Natural killer cell treated with Interleukin-12 subunit alpha and Interleukin-12 subunit beta and Interleukin-15 and Interleukin-18, amount 100 ng/mL, for 72 hours (primary cell): ENCODE data around the gene GPC6. TPM values are rescaled to one million over a fixed set of nuclear protein-coding genes. Genes with fewer than 3 reads are reported as not detected.

Experiments used
- ATAC-seq, 2 donors: fragments of 150-1000 bp; cut with Tn5 transposase in 1 of 2; sonication (Bioruptor Pico), chemical (Tn5 transposase) in 1 of 2; 2 replicates each; pipeline ENCODE4 v1.10.0; 2021
- DNase-seq: peaks from one replicate; pipeline ENCODE4 v3.0.0; 2022; ENCODE audit warnings: low spot score
- H3K27ac Mint-ChIP-seq, 2 donors: 1 replicate in 1 of 2; 2 replicates in 1 of 2; pipeline ENCODE4 v1.8.0; 2022; ENCODE audit warnings: mixed read lengths in 2 of 2, mild to moderate bottlenecking in 1 of 2, moderate library complexity in 1 of 2
- H3K27me3 Mint-ChIP-seq, 2 donors: 1 replicate in 1 of 2; 2 replicates in 1 of 2; pipeline ENCODE4 v1.8.0; 2022; ENCODE audit warnings: mixed read lengths in 2 of 2
- H3K36me3 Mint-ChIP-seq: one replicate; pipeline ENCODE4 v1.8.0; 2022; ENCODE audit warnings: mixed read lengths
- H3K4me1 Mint-ChIP-seq, 2 donors: 1 replicate in 1 of 2; 2 replicates in 1 of 2; pipeline ENCODE4 v1.8.0; 2022; ENCODE audit warnings: low read depth in 2 of 2, mixed read lengths in 2 of 2, mild to moderate bottlenecking in 1 of 2
- H3K4me3 Mint-ChIP-seq: one replicate; pipeline ENCODE4 v1.8.0; 2022; ENCODE audit warnings: mixed read lengths
- H3K9me3 Mint-ChIP-seq: 2 replicates; pipeline ENCODE4 v1.8.0; 2022; ENCODE audit warnings: mixed read lengths
- total RNA-seq, 2 donors: library from RNA; stranded (reverse); gene quantifications; one replicate each; pipeline ENCODE4 v1.2.3, GENCODE V29; 2022

GPC6 gene
- total RNA-seq, 2 donors from 2014 or later: not detected

- H3K36me3 Mint-ChIP-seq: no peaks in the 10 kb centered on the region
- no peaks in the 10 kb centered on the region for H3K27me3 Mint-ChIP-seq
- no peak for DNase-seq
- H3K4me3 Mint-ChIP-seq: no peak overlapping the region
- H3K9me3 Mint-ChIP-seq: no peaks in the 10 kb centered on the region
- H3K27ac Mint-ChIP-seq: no peak overlapping the region
- ATAC-seq: no peak
- no peaks in the 10 kb centered on the region for H3K4me1 Mint-ChIP-seq
These were observed 427.2 kb downstream of the GPC6 start for GRCh38 chr13:93653776-93654175.

GRCh38 chr13:93655154-93655553 is 428.5 kb downstream of the GPC6 start:
- Mint-ChIP-seq H3K4me1 (no peaks in the 10 kb centered on the region), H3K27me3 (no peaks in the 10 kb centered on the region), H3K4me3 (no peak overlapping the region), H3K9me3 (no peaks in the 10 kb centered on the region), H3K27ac (no peak overlapping the region), H3K36me3 (no peaks in the 10 kb centered on the region)
- ATAC-seq: no peak
- DNase-seq: no peak

GRCh38 chr13:93660391-93661063 is 433.9 kb downstream of the GPC6 start:
- H3K27ac Mint-ChIP-seq: no peak overlapping the region
- H3K27me3 Mint-ChIP-seq: no peaks in the 10 kb centered on the region
- DNase-seq (no peak), ATAC-seq (no peak)
- no peaks in the 10 kb centered on the region for H3K9me3 Mint-ChIP-seq
- no peaks in the 10 kb centered on the region for H3K36me3 Mint-ChIP-seq
- no peaks in the 10 kb centered on the region for H3K4me1 Mint-ChIP-seq
- H3K4me3 Mint-ChIP-seq: no peak overlapping the region

- no peak overlapping the region for H3K4me3 Mint-ChIP-seq
- no peaks in the 10 kb centered on the region for H3K36me3 Mint-ChIP-seq
- DNase-seq (no peak), ATAC-seq (no peak)
- no peaks in the 10 kb centered on the region for H3K27me3 Mint-ChIP-seq
- peaks cover 5% of the 10 kb centered on the region for H3K9me3 Mint-ChIP-seq
- no peaks in the 10 kb centered on the region for H3K4me1 Mint-ChIP-seq
- H3K27ac Mint-ChIP-seq: no peak overlapping the region
These were observed 444.3 kb downstream of the GPC6 start for GRCh38 chr13:93670866-93671265.

- no peak overlapping the region for H3K27ac Mint-ChIP-seq
- no peaks in the 10 kb centered on the region for H3K4me1 Mint-ChIP-seq
- DNase-seq: no peak
- peaks cover 5% of the 10 kb centered on the region for H3K9me3 Mint-ChIP-seq
- no peaks in the 10 kb centered on the region for H3K27me3 Mint-ChIP-seq
- no peaks in the 10 kb centered on the region for H3K36me3 Mint-ChIP-seq
- H3K4me3 Mint-ChIP-seq: no peak overlapping the region
- no peak for ATAC-seq
These were observed 446.4 kb downstream of the GPC6 start for GRCh38 chr13:93672996-93673395.

GRCh38 chr13:93673885-93674284 is 447.3 kb downstream of the GPC6 start:
- Mint-ChIP-seq H3K36me3 (no peaks in the 10 kb centered on the region), H3K9me3 (peaks cover 5% of the 10 kb centered on the region), H3K27ac (no peak overlapping the region), H3K27me3 (no peaks in the 10 kb centered on the region), H3K4me1 (no peaks in the 10 kb centered on the region), H3K4me3 (no peak overlapping the region)
- DNase-seq (no peak), ATAC-seq (no peak)

- ATAC-seq: no peak
- H3K36me3 Mint-ChIP-seq: no peaks in the 10 kb centered on the region
- no peaks in the 10 kb centered on the region for H3K4me1 Mint-ChIP-seq
- no peak for DNase-seq
- no peak overlapping the region for H3K27ac Mint-ChIP-seq
- peaks cover 5% of the 10 kb centered on the region for H3K9me3 Mint-ChIP-seq
- H3K4me3 Mint-ChIP-seq: no peak overlapping the region
- H3K27me3 Mint-ChIP-seq: no peaks in the 10 kb centered on the region
These were observed 447.7 kb downstream of the GPC6 start for GRCh38 chr13:93674337-93674755.

GRCh38 chr13:93680329-93680728 is 453.7 kb downstream of the GPC6 start:
- DNase-seq (no peak), ATAC-seq (no peak)
- Mint-ChIP-seq H3K27me3 (no peaks in the 10 kb centered on the region), H3K36me3 (no peaks in the 10 kb centered on the region), H3K4me3 (no peak overlapping the region), H3K4me1 (no peaks in the 10 kb centered on the region), H3K9me3 (no peaks in the 10 kb centered on the region), H3K27ac (no peak overlapping the region)

- Mint-ChIP-seq H3K4me3 (no peak overlapping the region), H3K4me1 (no peaks in the 10 kb centered on the region), H3K36me3 (no peaks in the 10 kb centered on the region), H3K9me3 (peaks cover 2% of the 10 kb centered on the region), H3K27ac (no peak overlapping the region), H3K27me3 (no peaks in the 10 kb centered on the region)
- no peak for ATAC-seq
- DNase-seq: no peak
These were observed 459.3 kb downstream of the GPC6 start for GRCh38 chr13:93685900-93686299.

- Mint-ChIP-seq H3K4me3 (no peak overlapping the region), H3K27me3 (no peaks in the 10 kb centered on the region), H3K9me3 (peaks cover 2% of the 10 kb centered on the region), H3K27ac (no peak overlapping the region), H3K36me3 (no peaks in the 10 kb centered on the region), H3K4me1 (no peaks in the 10 kb centered on the region)
- ATAC-seq: no peak
- no peak for DNase-seq
These were observed 459.8 kb downstream of the GPC6 start for GRCh38 chr13:93686399-93686798.

- DNase-seq: no peak
- no peak overlapping the region for H3K27ac Mint-ChIP-seq
- H3K9me3 Mint-ChIP-seq: peaks cover 2% of the 10 kb centered on the region
- H3K4me3 Mint-ChIP-seq: no peak overlapping the region
- no peaks in the 10 kb centered on the region for H3K27me3 Mint-ChIP-seq
- no peak for ATAC-seq
- no peaks in the 10 kb centered on the region for H3K4me1 Mint-ChIP-seq
- no peaks in the 10 kb centered on the region for H3K36me3 Mint-ChIP-seq
These were observed 460.7 kb downstream of the GPC6 start for GRCh38 chr13:93687261-93687660.

- Mint-ChIP-seq H3K27ac (no peak overlapping the region), H3K9me3 (peaks cover 2% of the 10 kb centered on the region), H3K4me3 (no peak overlapping the region), H3K36me3 (no peaks in the 10 kb centered on the region), H3K27me3 (no peaks in the 10 kb centered on the region), H3K4me1 (no peaks in the 10 kb centered on the region)
- DNase-seq (no peak), ATAC-seq (no peak)
These were observed 462.7 kb downstream of the GPC6 start for GRCh38 chr13:93689333-93689732.

- Mint-ChIP-seq H3K27me3 (no peaks in the 10 kb centered on the region), H3K4me3 (no peak overlapping the region), H3K27ac (no peak overlapping the region), H3K36me3 (no peaks in the 10 kb centered on the region), H3K9me3 (peaks cover 2% of the 10 kb centered on the region), H3K4me1 (no peaks in the 10 kb centered on the region)
- DNase-seq (no peak), ATAC-seq (no peak)
These were observed 463.5 kb downstream of the GPC6 start for GRCh38 chr13:93690139-93690538.

GRCh38 chr13:93698016-93698613 is 471.5 kb downstream of the GPC6 start:
- no peaks in the 10 kb centered on the region for H3K36me3 Mint-ChIP-seq
- no peaks in the 10 kb centered on the region for H3K27me3 Mint-ChIP-seq
- ATAC-seq (no peak), DNase-seq (no peak)
- no peak overlapping the region for H3K4me3 Mint-ChIP-seq
- no peaks in the 10 kb centered on the region for H3K4me1 Mint-ChIP-seq
- peaks cover 17% of the 10 kb centered on the region for H3K9me3 Mint-ChIP-seq
- no peak overlapping the region for H3K27ac Mint-ChIP-seq

- no peak overlapping the region for H3K27ac Mint-ChIP-seq
- H3K36me3 Mint-ChIP-seq: no peaks in the 10 kb centered on the region
- peaks cover 17% of the 10 kb centered on the region for H3K9me3 Mint-ChIP-seq
- H3K27me3 Mint-ChIP-seq: no peaks in the 10 kb centered on the region
- no peak overlapping the region for H3K4me3 Mint-ChIP-seq
- no peaks in the 10 kb centered on the region for H3K4me1 Mint-ChIP-seq
- DNase-seq (no peak), ATAC-seq (no peak)
These were observed 473.5 kb downstream of the GPC6 start for GRCh38 chr13:93700115-93700514.
